Anterior cingulate cortex (tissue), 58 donors: ENCODE results near the gene ZFP30.
"Not testable (repeated sequence)": the region's sequence is repeated elsewhere in the genome, so short reads cannot be mapped to it uniquely, and the experiment has no call there.

Experiments used
- DNase-seq, 58 donors: peaks; one replicate each; lab custom pipeline; 2025; lab: John Stamatoyannopoulos, UW

The ZFP30 gene

GRCh38 chr19:37655301-37655688, at the start of gene ZFP30:
Gene ZFP30, minus strand, starts transcription at chr19:37655465. Its CDS starts 7,643 bp downstream, at chr19:37647822.
- peak in 57 of 58 donors; percentile 55 to 95 (median 89) for DNase-seq

DNA sequence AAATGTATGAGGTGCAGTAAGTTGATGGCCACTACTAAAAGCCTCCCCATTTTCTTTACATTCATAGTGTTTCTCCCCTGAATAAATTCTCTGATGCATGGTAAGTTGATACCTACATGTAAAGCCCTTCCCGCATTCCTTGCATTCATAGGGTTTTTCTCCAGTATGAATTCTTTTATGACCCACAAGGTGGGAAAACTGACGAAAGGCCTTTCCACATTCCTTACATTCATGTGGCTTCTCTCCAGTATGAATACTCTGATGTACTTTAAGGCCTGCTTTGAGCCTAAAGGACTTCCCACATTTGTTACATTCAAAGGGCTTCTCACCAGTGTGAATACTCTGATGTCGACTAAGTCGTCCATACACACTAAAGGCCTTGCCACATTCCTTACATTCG, 43.8 kb upstream of the ZFP30 start:
- no peak for DNase-seq

DNA sequence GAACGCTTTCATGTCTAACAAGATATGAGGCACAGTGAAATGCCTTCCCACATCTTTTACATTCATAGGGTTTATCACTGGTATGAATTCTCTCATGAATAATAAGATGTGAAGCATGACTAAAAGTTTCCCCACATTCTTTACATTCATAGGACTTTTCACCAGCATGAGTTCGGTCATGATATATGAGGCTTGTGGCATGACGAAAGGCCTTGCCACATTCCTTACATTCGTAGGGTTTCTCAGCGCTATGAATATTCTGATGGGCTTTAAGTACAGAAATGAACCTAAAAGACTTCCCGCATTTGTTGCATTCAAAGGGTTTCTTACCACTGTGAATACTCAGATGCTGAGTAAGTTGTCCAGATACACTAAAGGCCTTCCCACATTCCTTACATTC, 43.0 kb upstream of the ZFP30 start:
- DNase-seq, result no peak

DNA sequence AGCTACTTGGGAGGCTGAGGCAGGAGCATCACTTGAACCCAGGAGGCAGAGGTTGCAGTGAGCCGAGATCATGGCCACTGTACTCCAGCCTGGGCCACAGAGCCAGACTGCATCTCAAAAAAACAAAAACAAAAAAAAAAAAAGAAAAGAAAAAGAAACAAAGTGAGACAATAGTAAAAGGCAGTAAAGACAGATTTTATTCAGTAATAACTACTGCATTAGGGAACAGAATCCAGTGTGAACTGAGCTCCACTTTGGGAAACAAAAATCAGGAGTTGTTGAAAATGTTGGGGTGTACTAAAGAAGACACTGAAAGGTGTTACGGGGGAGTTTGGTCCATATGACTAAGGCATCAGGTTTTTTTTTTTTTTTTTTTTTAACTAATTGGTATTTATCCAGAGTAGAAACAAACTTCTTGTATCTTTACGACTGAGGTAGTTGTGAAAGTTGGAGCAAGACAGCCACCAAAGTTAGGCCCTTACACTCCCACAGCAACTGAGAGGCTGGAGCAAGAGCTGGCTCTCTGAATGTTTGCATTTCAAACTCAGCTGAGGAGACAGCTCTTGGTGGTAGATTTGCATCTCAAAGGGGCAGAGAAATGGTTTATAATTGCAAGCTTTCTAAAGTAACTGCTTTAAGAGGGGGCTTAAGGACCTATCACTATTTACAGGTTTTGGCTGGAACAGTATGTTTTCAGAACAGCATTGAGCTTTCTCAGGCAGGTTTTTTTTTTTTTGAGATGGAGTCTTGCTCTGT, 40.1 kb upstream of the ZFP30 start:
- DNase-seq, result no peak

DNA sequence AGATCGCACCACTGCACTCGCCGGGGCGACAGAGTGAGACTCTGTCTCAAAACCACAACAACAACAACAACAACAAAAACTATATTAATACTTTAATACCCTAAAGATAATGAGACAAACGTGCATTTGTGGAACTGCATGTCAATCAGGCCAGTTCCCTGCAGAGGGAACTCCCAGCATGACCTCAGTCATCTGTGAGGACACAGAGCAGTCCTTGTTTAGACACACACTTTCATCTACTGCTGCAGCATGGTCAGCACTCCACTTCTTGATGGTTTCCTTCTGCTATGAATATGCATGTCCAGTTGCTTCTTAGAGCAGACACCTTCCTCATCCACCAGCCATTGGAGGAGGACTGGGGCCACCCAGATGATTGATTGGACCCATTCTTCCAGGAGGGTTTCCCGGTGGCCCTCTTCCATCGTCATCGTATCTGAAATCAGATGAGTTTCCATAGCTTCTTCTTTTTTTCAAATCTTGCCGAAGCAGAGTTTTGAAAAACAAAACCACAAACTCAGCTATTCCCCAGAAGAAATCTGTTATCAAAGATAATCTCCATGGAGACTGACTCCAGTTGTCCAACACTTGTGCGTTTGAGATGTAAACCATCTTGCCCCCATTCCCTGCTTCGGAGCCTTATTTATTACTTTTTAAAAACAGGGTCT, 37.8 kb upstream of the ZFP30 start:
- DNase-seq, result peak in 27 of 58 donors; percentile 0 to 75 (median 11)

GRCh38 chr19:37691881-37692504, 36.7 kb upstream of the ZFP30 start:
- peak; percentile 28 to 91 (median 82) for DNase-seq

- DNase-seq, result no peak
Measured at GRCh38 chr19:37683520-37683919, 28.3 kb upstream of the ZFP30 start.

DNA sequence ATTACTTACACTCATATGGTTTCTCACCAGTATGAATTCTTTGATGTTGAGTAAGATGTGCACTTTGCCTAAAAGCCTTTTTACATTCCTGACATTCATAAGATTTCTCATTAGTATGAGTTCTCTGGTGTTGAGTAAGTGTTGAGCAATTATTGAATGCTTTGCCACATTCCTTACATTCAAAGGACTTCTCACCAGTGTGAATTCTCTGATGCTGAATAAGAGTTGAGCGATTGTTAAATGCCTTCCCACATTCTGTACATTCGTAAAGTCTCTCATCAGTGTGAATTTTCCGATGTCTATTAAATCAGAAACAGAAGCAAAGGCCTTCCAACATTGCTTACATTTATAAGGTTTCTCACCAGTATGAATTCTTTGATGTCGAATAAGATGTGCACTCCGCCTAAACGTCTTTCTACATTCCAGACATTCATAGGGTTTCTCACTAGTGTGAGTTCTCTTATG, 14.2 kb upstream of the ZFP30 start:
- DNase-seq, result no peak

GRCh38 chr19:37657157-37657556, 1.9 kb upstream of the ZFP30 start:
- DNase-seq, result not testable (repeated sequence)

GRCh38 chr19:37655689-37656371, 565 bp upstream of the ZFP30 start:
- peak in 57 of 58 donors; percentile 45 to 93 (median 84) for DNase-seq

GRCh38 chr19:37654629-37655300, 500 bp downstream of the ZFP30 start:
- DNase-seq, result peak in 36 of 58 donors; percentile 5 to 70 (median 42)

DNA sequence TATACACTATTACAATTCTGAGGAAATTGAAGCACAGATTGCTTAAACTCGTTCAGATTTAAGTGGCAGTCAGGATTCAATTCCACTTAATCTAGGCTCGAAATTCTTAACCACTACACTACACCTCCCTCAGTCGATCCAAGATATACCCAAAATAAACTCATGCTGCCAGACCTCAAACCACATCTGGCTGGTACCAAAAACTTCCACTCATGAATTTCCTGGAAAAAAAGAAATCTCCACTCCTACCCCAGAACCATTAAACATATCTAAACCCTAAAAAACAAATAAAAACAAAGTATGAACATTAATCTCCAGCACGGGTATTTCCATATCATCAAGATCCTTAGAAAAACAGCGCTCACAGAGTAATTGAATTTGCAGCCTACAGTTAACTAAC, 1.1 kb downstream of the ZFP30 start:
- DNase-seq, result no peak

DNA sequence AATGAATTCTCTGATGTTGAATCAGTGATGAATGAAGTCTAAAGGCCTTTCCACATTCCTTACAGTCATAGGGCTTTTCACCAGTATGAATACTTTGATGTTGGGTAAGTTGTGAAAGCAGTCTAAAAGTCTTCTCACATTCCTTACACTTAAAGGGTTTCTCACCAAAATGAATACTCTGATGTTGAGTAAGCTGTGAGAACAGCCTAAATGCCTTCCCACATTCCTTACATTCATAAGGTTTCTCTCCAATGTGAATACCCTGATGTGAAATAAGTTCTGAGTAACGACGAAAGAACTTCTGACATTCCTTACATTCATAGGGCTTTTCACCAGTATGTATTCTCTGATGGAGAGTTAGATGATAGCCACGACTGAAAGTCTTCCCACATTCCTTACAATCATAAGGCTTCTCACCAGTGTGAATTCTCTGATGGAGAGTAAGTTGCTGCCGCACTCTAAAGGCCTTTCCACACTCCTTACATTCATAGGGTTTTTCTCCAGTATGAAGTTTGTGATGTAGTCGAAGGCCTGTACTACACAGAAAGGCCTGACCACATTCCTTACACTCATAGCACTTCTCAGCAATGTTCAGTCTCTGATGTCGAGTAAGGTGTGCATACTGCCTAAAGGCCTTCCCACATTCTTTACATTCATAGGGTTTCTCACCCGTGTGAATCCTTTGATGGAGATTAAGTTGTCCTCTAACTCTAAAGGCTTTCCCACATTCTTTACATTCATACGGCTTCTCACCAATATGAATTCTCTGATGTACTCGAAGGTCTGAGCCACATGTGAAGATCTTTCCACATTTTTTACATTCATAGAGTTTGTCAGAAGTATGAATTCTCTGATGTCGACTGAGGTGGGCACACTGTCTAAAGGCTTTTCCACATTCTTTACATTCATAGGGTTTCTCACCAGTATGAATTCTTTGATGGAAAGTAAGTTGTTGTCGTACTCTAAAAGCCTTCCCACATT, 19.9 kb downstream of the ZFP30 start:
- no peak for DNase-seq

DNA sequence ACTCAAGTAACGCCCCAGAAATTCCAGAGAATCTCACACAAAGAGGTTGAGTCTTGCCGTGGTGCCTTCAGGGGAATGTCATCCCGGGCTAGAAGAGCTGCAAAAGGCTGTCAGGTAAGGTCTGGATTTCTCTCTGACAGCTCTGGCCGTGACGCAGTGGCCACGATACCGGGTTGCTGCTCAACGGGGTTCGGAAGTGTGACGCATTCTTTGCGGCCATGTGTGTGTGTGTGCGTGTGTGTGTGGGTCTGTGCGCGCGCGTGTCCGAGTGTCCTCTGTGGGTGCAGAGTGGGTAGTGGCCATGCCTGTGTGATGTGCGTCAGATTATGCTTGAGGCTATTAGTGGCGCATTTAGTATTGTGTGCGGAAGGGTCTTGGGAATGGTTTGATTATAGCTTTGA, 60.3 kb downstream of the ZFP30 start:
- peak in 50 of 58 donors; percentile 31 to 89 (median 72) for DNase-seq

DNA sequence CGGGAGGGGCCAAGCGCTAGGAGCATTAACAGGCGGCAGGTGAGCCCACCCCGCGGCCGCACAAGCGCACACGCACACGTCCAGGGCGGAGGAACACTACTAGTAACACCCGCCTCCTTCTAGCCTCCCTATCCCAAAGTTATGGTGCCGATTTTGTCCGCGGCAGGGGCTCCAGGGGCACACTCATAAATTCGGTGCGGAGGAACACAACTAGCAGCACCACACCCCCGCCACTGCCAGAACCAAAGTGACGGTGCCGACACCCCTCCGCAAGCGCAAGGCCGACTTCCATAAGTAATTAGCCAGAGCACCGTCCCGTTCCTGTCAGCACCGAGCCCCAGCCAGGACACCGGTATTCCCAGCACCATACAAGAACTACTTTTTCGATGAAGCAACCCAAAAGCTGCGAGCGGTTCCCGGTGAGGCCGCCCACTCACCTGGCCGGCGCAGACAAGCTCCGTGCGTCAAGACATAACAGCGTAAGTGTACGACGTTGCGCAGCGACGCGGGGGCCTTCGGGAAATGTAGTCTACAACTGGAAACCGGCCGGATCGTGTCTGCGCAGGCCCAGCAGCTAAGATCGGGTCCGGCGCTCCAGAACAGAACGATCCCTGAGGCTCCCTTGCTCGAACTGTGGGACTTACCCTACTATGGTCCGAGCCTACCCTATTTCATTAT, 60.8 kb downstream of the ZFP30 start, which contains the start of the genes ZNF540 and ZNF571:
Gene ZNF540, plus strand, starts transcription at position 573 of the 678 bp plus-strand sequence. CDS start 3,572 bp downstream, outside the sequence.
Gene ZNF571, minus strand, starts transcription at position 489 of the 678 bp plus-strand sequence. CDS start 8,116 bp downstream, outside the sequence.
- DNase-seq, result peak; percentile 54 to 96 (median 89)

DNA sequence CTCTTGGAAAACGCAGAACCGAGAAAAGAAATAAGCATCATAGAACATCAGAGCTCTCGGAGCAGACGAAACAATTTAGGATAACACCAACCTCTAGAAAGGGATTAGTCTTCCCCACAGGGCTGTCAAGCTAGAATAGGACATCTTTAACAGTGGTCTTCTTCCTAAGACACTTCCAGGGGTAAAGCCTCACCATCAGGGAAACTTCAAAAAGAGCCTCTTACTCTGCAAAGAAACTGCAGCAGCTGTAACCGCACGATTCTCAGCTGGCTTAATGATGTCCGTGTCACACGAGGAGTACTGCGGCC, 61.3 kb downstream of the ZFP30 start:
- peak in 1 of 58 donors; percentile 38 for DNase-seq

DNA sequence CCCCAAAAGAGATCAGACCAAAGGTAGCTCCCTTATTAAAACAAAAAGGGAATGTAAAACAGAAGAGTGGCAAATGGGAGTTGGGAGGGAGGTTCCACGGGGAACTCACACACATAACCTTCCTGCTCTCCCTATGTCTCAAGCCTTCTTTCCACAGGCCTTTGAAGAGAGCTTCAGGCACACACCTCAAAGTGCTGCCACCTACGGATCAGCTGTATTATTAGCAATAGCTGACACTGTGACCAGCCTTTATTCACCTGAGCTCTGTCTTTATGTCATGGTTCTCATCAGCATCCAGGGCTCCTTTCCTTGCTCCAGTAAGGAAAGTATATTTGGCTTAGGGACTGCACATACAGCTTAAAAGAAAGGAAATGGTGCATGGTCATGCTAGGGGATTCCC, 71.9 kb downstream of the ZFP30 start:
- DNase-seq, result no peak

GRCh38 chr19:37572203-37572602, 83.1 kb downstream of the ZFP30 start:
- no peak for DNase-seq
